Natural killer cell (primary cell): Measurements from ENCODE around the gene SUSD3. TPM values are rescaled to one million over a fixed set of nuclear protein-coding genes. Genes with fewer than 3 reads are reported as not detected.
A peak's percentile ranks its signal among the peaks of the same experiment; 100 is the strongest.

Experiments
- ATAC-seq, 3 donors: fragments of 150-1000 bp in 2 of 3; fragments of 200-7000 bp in 1 of 3; cut with Tn5 transposase; 1 replicate in 1 of 3; 2 replicates in 2 of 3; pipeline ENCODE4 v1.10.0; 2021; ENCODE audit warnings: mild to moderate bottlenecking in 2 of 3, moderate library complexity in 2 of 3
- DNase-seq, 2 donors: peaks; one replicate each; pipeline versions ENCODE4 v3.0.0 to v3.0.0-alpha.2; 2013 to 2021; ENCODE audit warnings: mixed read lengths in 1 of 2
- H3K27ac ChIP-seq: one replicate; pipeline ENCODE4 v1.5.1; 2013; ENCODE audit warnings: mild to moderate bottlenecking, low read length
- H3K27me3 ChIP-seq: one replicate; pipeline ENCODE4 v1.6.1; 2013; ENCODE audit warnings: low read length; ENCODE audit not compliant: control insufficient read depth, insufficient read depth
- H3K36me3 ChIP-seq: one replicate; pipeline ENCODE4 v1.6.1; 2013; ENCODE audit warnings: low read length; ENCODE audit not compliant: control insufficient read depth, insufficient read depth
- H3K4me1 ChIP-seq: one replicate; pipeline ENCODE4 v1.6.1; 2013; ENCODE audit warnings: low read length; ENCODE audit not compliant: control insufficient read depth, insufficient read depth
- H3K4me3 ChIP-seq: one replicate; pipeline ENCODE4 v1.5.1; 2013; ENCODE audit warnings: low read length
- H3K9me3 ChIP-seq: one replicate; pipeline ENCODE4 v1.6.1; 2013; ENCODE audit warnings: low read length; ENCODE audit not compliant: control insufficient read depth, insufficient read depth
- H3K27ac Mint-ChIP-seq, 2 donors: one replicate each; pipeline ENCODE4 v1.8.0; 2022; ENCODE audit warnings: mild to moderate bottlenecking in 2 of 2, mixed read lengths in 2 of 2, moderate library complexity in 1 of 2
- H3K27me3 Mint-ChIP-seq, 2 donors: one replicate each; pipeline ENCODE4 v1.8.0; 2022; ENCODE audit warnings: low read depth in 2 of 2, mixed read lengths in 2 of 2
- H3K36me3 Mint-ChIP-seq: one replicate; pipeline ENCODE4 v1.8.0; 2022; ENCODE audit warnings: mixed read lengths
- H3K4me1 Mint-ChIP-seq, 2 donors: one replicate each; pipeline ENCODE4 v1.8.0; 2022; ENCODE audit warnings: mixed read lengths in 2 of 2
- H3K4me3 Mint-ChIP-seq: one replicate; pipeline ENCODE4 v1.8.0; 2022; ENCODE audit warnings: mild to moderate bottlenecking, moderate library complexity, mixed read lengths
- H3K9me3 Mint-ChIP-seq, 2 donors: one replicate each; pipeline ENCODE4 v1.8.0; 2022; ENCODE audit warnings: mixed read lengths in 2 of 2
- WGBS: methylation state at CpG from one replicate; pipeline ENCODE4 v1.1.7; 2013; ENCODE audit warnings: missing lambda C conversion rate; ENCODE audit not compliant: insufficient coverage; 5-methylcytosine and 5-hydroxymethylcytosine counted together
- intact Hi-C: fragments of 100-400 bp; cut with micrococcal nuclease; formaldehyde crosslinking; loops from one replicate; pipeline ENCODE4 v1.14.2; 2022
- total RNA-seq, 4 donors: library from RNA; stranded (reverse); fragments of 120-200 nt in 1 of 4; gene quantifications; one replicate each; pipeline versions ENCODE4 v1.2.3 to v1.2.4, GENCODE V29; 2013 to 2022
- TF ChIP-seq, protein P1 (sequence below): fragments of 200-600 bp; IDR thresholded peaks from one replicate; pipeline ENCODE4 v1.8.0; 2022; ENCODE audit warnings: antibody characterized with exemption

SUSD3 gene
- total RNA-seq, 3 donors from 2014 or later (not counting 1 experiment from before 2014, with no cell fraction given) = 1.2 to 2.1 (median 1.8) TPM

DNA sequence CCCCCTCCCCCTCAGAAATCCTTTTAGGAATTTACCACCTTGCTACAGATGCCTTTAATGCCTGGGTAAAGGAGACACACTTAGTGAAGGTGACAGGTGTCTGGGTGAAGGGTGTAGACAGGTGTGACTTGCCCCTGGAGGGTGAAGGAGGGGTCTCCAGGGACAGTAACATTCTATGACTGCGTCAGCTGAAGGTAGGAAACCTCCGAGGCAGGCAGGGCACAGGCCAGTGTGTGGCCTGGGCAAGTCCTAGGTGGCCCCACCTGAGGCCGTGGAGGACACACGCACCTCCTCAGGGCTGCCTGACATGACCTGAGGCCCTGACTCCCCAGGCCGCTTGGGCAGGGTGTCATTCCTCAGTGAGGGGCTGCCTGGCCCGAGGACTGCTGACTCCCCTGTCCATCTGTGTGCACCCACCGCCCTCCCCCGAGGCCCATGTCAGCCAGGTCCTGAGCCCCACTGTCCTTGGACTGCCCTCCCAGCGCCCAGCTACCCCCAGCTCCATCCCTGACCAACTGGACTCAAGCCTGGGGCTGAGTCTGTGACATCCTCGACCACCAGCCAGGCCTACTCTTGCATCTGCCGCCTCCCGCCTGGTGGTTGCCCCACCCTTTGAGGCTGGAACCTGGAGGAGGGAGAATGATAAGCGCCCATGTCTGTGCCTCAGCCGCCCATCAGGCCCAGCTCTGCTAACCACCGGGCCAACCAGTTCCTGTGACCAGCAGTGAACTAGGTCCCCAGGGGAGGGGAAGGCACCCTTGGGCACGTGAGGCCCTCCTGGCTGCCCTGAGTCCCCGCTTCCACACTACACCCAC lies 55.9 kb downstream of the SUSD3 start:
- H3K4me1 ChIP-seq = peaks cover 61% of the 10 kb centered on the region
- no peak overlapping the region for H3K4me3 ChIP-seq
- H3K27me3 ChIP-seq = no peaks in the 10 kb centered on the region
- ATAC-seq (peak in 1 of 3 donors; percentile 13), DNase-seq (no peak)
- H3K27ac ChIP-seq = peak overlapping the region; percentile 32
- H3K4me1 Mint-ChIP-seq = peaks cover 9 to 31% of the 10 kb centered on the region in 2 donors
- H3K9me3 ChIP-seq = no peaks in the 10 kb centered on the region
- peak overlapping the region; percentile 36 to 81 for H3K27ac Mint-ChIP-seq
- WGBS = 73% methylated on average over 17 of the region's 17 CpGs
- H3K4me3 Mint-ChIP-seq = peak overlapping the region; percentile 40
- intact Hi-C loops = no loop called here
- no peaks in the 10 kb centered on the region for H3K27me3 Mint-ChIP-seq
- peaks cover 29% of the 10 kb centered on the region for H3K36me3 ChIP-seq
- H3K9me3 Mint-ChIP-seq = no peaks in the 10 kb centered on the region
- H3K36me3 Mint-ChIP-seq = no peaks in the 10 kb centered on the region
- TF ChIP-seq, protein P1, sequence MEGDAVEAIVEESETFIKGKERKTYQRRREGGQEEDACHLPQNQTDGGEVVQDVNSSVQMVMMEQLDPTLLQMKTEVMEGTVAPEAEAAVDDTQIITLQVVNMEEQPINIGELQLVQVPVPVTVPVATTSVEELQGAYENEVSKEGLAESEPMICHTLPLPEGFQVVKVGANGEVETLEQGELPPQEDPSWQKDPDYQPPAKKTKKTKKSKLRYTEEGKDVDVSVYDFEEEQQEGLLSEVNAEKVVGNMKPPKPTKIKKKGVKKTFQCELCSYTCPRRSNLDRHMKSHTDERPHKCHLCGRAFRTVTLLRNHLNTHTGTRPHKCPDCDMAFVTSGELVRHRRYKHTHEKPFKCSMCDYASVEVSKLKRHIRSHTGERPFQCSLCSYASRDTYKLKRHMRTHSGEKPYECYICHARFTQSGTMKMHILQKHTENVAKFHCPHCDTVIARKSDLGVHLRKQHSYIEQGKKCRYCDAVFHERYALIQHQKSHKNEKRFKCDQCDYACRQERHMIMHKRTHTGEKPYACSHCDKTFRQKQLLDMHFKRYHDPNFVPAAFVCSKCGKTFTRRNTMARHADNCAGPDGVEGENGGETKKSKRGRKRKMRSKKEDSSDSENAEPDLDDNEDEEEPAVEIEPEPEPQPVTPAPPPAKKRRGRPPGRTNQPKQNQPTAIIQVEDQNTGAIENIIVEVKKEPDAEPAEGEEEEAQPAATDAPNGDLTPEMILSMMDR = no peak

DNA sequence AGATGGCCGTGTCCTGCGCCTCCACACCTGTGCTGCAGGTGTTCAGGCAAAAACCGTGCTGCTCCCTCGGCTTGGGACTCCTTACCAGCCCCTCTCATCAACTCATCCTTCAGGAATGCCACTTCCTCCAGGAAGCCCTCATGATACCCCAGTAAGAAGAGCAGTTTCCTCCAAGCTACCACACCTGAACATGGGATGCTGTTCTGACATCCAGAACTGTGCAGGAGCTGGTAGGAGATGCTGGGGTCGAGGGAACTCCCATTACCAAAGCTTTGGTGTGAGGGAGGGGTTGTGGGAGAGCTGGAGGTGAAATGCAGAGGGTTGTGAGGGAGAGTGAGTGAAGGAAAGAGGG lies 56.5 kb downstream of the SUSD3 start:
- Histone ChIP-seq H3K4me1 (peaks cover 62% of the 10 kb centered on the region), H3K27me3 (no peaks in the 10 kb centered on the region), H3K36me3 (peaks cover 29% of the 10 kb centered on the region), H3K9me3 (no peaks in the 10 kb centered on the region), H3K27ac (no peak overlapping the region), H3K4me3 (no peak overlapping the region)
- Mint-ChIP-seq H3K27ac (peak overlapping the region; percentile 36 to 81), H3K36me3 (no peaks in the 10 kb centered on the region), H3K4me1 (peaks cover 15 to 36% of the 10 kb centered on the region in 2 donors), H3K9me3 (no peaks in the 10 kb centered on the region), H3K4me3 (peak overlapping the region; percentile 40), H3K27me3 (no peaks in the 10 kb centered on the region)
- intact Hi-C loops = no loop called here
- 67% methylated on average over 5 of the region's 5 CpGs for WGBS
- DNase-seq = no peak
- TF ChIP-seq, protein P1 = no peak
- ATAC-seq = no peak

DNA sequence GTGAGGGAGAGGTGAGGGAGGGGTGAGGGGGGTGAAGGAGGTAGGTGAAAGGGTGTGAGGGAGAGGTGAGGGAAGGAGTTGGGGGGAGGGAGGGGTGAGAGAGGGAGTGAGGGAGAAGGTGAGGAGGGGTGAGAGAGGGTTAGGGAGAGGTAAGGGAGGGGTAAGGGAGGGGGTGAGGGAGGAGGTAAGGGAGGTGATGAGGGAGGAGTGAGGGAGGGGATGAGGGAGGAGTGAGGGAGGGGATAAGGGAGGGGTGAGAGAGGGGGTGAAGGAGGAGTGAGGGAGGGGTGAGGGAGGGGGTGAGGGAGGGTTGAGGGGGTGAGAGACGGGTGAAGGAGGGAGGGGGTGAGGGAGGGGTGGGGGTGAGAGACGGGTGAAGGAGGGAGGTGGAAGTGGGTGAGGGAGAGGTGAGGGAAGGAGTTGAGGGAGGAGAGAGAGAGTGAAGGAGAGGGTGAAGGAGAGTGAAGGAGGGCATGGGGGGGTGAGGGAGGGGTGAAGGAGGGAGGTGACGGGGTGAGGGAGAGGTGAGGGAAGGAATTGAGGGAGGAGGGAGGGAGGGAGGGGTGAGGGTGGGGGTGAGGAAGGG lies 57.1 kb downstream of the SUSD3 start:
- Histone ChIP-seq H3K4me3 (no peak overlapping the region), H3K36me3 (peaks cover 26% of the 10 kb centered on the region), H3K4me1 (peaks cover 62% of the 10 kb centered on the region), H3K9me3 (no peaks in the 10 kb centered on the region), H3K27ac (no peak overlapping the region), H3K27me3 (no peaks in the 10 kb centered on the region)
- no peak for ATAC-seq
- H3K4me1 Mint-ChIP-seq = peaks cover 21 to 42% of the 10 kb centered on the region in 2 donors
- no peaks in the 10 kb centered on the region for H3K36me3 Mint-ChIP-seq
- no peaks in the 10 kb centered on the region for H3K27me3 Mint-ChIP-seq
- H3K4me3 Mint-ChIP-seq = no peak overlapping the region
- intact Hi-C loops = no loop called here
- DNase-seq = peak in 1 of 2 donors; percentile 46
- H3K27ac Mint-ChIP-seq = peak overlapping the region in 1 of 2 donors; percentile 81
- no peaks in the 10 kb centered on the region for H3K9me3 Mint-ChIP-seq
- WGBS = 21% methylated on average over 3 of the region's 3 CpGs
- TF ChIP-seq, protein P1 = no peak
